VCaP (cell line): ENCODE measurements around the gene TBX21.
A peak's percentile ranks its signal among the peaks of the same experiment; 100 is the strongest.

Source experiments
- H3K27ac ChIP-seq: fragments of 450-650 bp; 2 replicates; pipeline ENCODE4 v1.5.1; 2017
- CTCF ChIP-seq: fragments of 450-650 bp; conservative IDR thresholded peaks from 2 replicates; pipeline ENCODE4 v1.5.1; 2017; ENCODE audit warnings: mild to moderate bottlenecking, moderate library complexity

The TBX21 gene

GRCh38 chr17:47705536-47706530 is 27.2 kb upstream of the TBX21 start:
- no peak overlapping the region for H3K27ac ChIP-seq
- no peak for TF ChIP-seq CTCF

- no peak for TF ChIP-seq CTCF
- H3K27ac ChIP-seq, result no peak overlapping the region
These were observed 25.8 kb upstream of the TBX21 start for GRCh38 chr17:47707056-47707804.

GRCh38 chr17:47707884-47708283 is 25.2 kb upstream of the TBX21 start:
- no peak overlapping the region for H3K27ac ChIP-seq
- no peak for TF ChIP-seq CTCF

- peak overlapping the region; percentile 63; the same call in 1 of the 2 replicates for H3K27ac ChIP-seq
- TF ChIP-seq CTCF, result no peak
These were observed 24.6 kb upstream of the TBX21 start for GRCh38 chr17:47708312-47708863.

DNA sequence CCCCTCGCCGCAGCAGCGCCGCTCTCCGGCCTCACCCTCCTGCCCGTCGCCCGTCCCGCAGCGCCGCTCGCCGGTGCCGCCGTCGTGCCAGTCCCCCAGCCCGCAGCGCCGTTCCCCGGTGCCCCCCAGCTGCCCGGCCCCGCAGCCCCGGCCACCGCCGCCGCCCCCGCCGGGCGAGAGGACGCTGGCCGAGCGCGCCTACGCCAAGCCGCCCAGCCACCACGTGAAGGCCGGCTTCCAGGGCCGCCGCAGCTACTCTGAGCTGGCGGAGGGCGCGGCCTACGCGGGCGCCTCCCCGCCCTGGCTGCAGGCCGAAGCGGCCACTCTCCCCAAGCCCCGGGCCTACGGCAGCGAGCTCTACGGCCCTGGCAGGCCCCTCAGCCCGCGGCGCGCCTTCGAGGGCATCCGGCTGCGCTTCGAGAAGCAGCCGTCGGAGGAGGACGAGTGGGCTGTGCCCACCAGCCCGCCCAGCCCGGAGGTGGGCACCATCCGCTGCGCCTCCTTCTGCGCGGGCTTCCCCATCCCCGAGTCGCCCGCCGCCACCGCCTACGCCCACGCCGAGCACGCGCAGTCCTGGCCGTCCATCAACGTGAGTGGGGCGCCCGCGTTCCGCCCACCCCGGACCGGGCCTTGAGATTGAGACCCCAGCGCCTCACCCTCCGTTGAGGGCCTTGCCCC is 24.0 kb upstream of the TBX21 start:
- peak overlapping the region; percentile 63; the same call in 1 of the 2 replicates for H3K27ac ChIP-seq
- TF ChIP-seq CTCF, result no peak

DNA sequence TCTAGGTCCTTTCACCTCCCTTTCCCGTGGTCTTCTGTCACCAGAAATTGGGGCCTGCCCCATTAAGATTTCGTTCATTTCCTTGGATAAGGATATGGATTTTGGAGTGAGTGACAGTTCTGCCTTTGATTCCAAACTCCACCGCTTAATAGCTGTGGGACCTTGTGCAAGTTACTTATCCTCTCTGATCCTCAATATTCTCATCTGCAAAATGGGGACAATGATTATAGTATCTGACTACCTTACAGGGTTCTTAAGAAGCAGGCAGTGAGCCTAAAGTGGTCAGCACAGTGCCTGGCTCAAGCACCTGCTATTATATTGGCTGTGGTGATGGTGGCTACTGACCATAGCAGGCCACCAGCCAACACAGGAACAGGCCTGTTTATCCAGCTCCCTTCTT is 23.4 kb upstream of the TBX21 start:
- peak overlapping the region; percentile 63; the same call in 1 of the 2 replicates for H3K27ac ChIP-seq
- TF ChIP-seq CTCF, result no peak
